GM19043 (cell line): ENCODE measurements around the gene PNMA3.
A peak's percentile ranks its signal among the peaks of the same experiment; 100 is the strongest.
"Not testable (repeated sequence)": the region's sequence is repeated elsewhere in the genome, so short reads cannot be mapped to it uniquely, and the experiment has no call there.

ENCODE experiments used
- ATAC-seq: cut with Tn5 transposase; IDR thresholded peaks from one replicate; pipeline ENCODE4 v1.9.1; 2021; ENCODE audit warnings: low read depth; ENCODE audit not compliant: unreplicated experiment

PNMA3 gene, protein sequence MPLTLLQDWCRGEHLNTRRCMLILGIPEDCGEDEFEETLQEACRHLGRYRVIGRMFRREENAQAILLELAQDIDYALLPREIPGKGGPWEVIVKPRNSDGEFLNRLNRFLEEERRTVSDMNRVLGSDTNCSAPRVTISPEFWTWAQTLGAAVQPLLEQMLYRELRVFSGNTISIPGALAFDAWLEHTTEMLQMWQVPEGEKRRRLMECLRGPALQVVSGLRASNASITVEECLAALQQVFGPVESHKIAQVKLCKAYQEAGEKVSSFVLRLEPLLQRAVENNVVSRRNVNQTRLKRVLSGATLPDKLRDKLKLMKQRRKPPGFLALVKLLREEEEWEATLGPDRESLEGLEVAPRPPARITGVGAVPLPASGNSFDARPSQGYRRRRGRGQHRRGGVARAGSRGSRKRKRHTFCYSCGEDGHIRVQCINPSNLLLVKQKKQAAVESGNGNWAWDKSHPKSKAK

DNA sequence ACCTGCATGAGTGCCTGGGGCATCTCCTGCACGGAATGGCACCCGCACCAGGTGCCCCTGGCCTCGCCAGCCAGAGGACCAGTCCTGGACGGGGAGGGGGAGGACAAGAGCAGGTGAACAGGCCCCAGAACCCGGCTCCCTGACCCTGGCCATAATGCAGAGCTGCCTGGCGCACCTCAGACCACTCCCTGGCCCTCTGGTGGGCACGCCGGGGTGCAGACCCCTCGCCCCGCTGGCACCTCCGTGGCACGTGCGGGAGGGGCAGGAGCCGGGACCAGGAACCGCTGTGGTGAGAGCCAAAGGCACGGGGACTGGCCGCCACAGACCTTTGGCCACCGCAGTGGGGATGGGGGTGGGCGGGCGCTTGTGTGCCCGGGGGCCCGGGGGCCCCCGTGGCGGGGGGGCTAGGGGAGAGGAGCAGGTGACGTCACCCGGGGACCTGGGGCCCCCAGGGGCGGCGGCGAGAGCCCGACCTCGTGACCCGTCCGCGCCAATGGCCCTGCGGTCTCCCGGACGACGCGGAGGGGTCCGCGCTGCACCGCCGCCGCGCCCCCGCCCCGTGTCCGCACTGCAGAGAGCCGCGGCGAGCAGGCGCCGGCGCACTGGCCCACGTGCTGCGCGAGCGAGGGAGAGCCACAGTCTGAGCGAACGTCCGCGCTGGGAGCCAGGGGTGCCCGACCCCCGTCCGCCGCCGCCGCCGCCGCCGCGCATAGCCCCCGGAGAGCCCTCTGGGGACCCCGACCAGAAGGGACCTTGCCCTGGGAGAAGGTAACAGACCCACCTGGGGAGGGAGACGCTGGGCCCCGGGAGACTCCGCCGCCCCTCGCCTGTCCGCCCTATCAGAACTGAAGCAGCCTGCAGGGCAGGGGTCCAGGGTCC is at the start of gene PNMA3:
TSS of gene PNMA3 (plus strand) at position 600 of the 879 bp plus-strand sequence. CDS start 586 bp downstream, outside the sequence.
- no peak for ATAC-seq

DNA sequence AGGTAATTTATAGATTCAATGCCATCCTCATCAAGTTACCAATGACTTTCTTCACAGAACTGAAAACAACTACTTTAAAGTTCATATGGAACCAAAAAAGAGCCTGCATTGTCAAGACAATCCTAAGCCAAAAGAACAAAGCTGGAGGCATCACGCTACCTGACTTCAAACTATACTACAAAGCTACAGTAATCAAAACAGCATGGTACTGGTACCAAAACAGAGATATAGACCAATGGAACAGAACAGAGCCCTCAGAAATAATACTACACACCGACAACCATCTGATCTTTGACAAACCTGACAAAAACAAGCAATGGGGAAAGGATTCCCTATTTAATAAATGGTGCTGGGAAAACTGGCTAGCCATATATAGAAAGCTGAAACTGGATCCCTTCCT is 39.1 kb upstream of the PNMA3 start:
- not testable (repeated sequence) for ATAC-seq

DNA sequence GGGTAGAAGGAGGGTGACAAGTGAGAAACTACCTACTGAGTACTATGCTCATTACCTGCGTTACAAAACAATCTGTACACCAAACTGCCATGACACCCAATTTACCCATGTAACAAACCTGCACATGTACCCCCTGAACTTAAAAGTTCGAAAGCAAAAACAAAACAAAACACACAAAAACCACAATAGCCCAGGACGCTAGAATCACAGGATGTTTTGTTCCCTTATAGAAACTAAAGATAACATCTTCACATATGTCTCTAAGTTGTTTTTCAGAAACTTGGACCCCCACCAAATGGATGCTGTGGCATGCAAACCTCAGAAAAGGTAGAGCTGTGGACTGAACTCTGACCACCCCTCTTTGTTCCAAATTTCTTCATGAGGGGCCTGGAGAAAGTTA is 37.1 kb upstream of the PNMA3 start:
- no peak for ATAC-seq

DNA sequence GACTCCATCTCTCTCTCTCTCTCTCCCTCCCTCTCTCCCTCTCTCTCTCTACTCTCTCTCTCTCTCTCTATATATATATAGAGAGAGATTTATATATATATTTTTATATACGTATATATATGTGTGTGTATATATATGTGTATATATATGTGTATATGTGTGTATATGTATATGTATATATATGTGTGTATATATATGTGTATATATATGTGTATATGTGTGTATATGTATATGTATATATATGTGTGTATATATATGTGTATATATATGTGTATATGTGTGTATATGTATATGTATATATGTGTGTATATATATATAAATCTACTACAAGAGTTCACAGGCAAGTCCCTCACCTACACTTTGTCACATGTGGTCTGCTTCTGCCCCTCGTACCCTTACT is 29.8 kb upstream of the PNMA3 start:
- ATAC-seq = not testable (repeated sequence)

DNA sequence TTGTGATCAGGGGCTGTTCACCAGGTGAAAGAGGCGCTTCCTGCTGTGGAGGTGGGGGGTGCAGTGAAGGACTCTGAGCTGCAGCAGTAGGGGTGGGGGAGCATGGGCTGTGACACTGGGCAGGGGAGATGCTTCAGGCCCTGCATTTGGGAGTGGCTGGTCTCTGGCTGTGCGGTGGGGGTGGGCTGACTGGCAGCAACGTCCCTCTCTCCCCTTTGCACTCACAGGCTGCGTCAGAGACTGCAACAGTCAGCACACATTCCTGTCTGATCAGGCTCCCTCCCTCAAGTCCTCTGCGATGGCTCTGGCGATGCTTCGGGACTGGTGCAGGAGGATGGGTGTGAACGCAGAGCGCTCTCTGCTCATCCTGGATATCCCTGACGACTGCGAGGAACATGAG is 27.8 kb upstream of the PNMA3 start:
- ATAC-seq = not testable (repeated sequence)

- ATAC-seq = no peak
Observed at GRCh38 chrX:153029162-153029561, 27.1 kb upstream of the PNMA3 start.

GRCh38 chrX:153029875-153030274 is 26.4 kb upstream of the PNMA3 start:
- ATAC-seq = no peak

DNA sequence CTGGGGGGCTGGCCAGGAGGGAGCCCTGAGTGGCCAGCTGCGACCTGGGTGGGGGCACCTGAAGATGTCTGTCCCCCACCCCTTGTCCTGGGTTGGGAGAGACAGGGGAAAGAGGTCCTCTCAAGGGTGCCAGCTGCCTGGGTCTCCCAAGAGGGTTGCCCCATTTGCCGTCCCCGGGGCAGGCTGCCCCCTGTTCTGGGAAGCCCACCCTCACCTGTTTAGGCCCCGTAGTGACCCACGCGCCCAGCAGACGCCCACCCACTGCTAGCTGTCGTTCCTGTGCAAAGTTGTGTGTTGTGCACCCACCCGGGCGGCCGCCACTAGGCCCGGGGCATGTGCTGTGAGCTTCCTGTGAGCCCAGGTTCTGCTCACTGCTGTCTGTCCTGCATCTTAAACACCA is 25.5 kb upstream of the PNMA3 start:
- no peak for ATAC-seq

GRCh38 chrX:153032397-153033118 is 23.7 kb upstream of the PNMA3 start:
- peak; percentile 83 for ATAC-seq

DNA sequence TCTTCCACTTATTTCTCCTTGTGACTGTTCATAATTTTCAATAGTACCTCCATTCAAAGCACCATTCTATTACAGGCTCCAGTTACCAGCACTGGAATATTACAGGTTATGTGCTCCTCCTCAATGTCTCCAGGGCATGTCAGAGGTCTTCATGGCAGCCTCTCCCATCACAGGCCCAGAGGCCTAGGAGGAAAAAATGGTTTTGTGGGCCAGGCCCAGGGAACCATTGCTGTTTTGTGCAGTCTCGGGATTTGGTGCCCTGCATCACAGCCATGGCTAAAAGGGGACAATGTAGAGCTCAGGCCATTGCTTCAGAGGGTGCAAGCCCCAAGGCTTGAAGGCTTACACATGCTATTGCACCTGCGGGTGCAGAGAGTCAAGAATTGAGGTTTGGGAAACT is 7.2 kb upstream of the PNMA3 start:
- ATAC-seq = no peak

DNA sequence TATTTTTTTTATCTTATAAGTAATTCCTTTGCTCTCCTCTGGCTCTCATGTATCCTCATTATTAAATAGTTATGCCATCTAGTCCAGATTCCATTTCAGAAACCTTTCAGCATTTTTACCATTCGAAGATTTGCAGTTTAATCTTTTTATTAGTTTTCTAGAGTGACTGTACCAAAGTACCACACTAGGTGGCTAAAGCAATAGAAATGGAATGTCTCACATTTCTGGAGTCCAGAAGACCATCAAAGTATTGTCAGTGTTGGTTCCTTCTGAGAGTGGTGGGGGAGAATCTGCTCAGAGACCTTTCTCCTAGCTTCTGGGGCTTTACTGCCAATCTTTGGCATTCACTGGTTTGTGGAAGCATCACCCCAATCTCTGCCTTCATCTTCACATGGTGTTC is 3.7 kb upstream of the PNMA3 start:
- ATAC-seq = no peak

DNA sequence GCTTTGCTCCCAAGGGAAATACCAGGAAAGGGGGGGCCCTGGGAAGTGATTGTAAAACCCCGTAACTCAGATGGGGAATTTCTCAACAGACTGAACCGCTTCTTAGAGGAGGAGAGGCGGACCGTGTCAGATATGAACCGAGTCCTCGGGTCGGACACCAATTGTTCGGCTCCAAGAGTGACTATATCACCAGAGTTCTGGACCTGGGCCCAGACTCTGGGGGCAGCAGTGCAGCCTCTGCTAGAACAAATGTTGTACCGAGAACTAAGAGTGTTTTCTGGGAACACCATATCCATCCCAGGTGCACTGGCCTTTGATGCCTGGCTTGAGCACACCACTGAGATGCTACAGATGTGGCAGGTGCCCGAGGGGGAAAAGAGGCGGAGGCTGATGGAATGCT is 1.0 kb downstream of the PNMA3 start:
- ATAC-seq = no peak

GRCh38 chrX:153059191-153060094 is 3.2 kb downstream of the PNMA3 start:
- no peak for ATAC-seq

- no peak for ATAC-seq
Observed at GRCh38 chrX:153060095-153060445, 3.8 kb downstream of the PNMA3 start.

DNA sequence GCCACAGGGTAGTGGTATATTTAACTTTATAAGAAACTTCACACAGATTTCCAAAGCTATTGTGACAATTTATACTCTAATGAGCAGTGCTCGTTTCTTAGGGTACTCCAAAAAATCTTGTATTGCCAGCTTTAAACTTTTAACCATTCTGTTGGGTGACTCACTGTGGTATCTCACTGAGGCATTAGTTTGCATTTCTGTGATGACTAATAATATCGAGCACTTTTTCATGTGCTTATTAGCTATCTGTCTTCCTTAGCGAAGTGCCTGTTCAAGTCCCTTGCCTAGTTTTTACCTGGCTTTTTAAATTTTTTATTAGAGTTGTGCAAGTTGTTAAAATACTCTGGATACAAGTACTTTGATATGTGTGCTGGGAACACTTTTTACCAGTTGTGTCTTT is 5.5 kb downstream of the PNMA3 start:
- no peak for ATAC-seq

DNA sequence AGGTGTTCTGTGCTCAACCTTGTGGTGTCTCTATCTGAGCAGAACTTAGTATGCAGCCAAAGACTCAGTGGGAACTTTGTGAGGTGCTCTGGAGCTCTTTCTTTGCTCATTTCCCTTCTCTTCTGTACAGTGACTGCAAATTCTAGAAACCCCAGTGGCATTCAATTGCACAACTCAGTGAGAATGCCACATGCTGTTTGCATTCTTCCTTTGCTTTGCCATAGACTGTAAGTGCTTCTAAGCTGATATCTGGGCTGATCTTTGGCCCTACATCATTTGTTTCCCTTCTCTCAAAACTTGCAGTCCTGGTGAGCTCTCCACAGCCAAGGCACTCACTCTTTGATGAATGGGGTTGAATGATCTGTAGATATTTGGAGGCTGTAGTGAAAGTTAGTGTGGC is 7.0 kb downstream of the PNMA3 start:
- ATAC-seq = no peak

DNA sequence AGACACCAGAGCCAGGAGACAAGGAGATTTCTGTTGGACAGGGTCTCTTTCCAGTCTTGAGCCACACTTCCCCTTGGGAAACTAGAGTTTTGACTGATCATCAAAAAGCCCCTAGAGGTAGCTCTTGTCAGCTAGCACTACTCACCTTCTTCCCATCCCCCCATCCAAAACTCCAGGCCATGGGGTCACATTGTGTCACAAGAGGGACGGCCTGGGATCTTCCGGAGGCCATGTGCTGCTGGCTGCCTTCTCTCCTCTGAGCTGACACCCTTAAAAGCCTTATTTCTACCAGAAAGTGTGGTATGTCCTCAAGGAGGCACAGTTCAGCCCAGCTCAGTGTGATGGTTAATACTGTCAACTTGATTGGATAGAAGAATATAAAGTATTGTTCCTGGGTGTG is 7.8 kb downstream of the PNMA3 start:
- no peak for ATAC-seq

DNA sequence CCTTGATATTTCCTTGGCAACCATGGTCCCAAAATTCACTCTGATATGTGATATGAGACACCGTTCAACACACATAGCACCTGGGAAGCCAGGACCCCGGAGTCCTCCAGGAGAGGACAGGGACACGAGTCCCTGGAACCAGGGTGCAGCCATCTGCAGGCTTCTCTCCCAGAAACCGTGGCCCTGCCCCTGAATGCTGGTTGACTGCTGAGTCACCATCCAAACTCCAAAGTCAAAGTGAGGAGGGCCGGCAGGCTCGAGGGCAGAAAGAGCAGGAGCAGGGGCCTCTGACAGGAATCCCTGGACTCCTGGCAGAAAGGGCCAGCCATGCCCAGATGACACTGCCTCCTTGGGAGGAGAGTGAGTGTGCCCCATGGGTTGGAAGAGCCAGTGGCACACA is 9.1 kb downstream of the PNMA3 start:
- no peak for ATAC-seq

- ATAC-seq = not testable (repeated sequence)
Observed at GRCh38 chrX:153066402-153066801, 10.1 kb downstream of the PNMA3 start.
